Esophagus squamous epithelium (tissue), 4 donors: ENCODE data around the gene DESI1.

Source experiments
- CTCF ChIP-seq, 6 experiments: fragments of 450-650 bp in 4 of 6; fragments of 200-600 bp in 2 of 6; sonication (generic) in 2 of 6; IDR thresholded peaks; one replicate each; pipeline ENCODE4 v1.5.1; 2016 to 2019; ENCODE audit warnings: antibody characterized with exemption in 6 of 6, mild to moderate bottlenecking in 4 of 6, moderate library complexity in 4 of 6
- POLR2A ChIP-seq, 4 donors: fragments of 450-650 bp; IDR thresholded peaks; one replicate each; pipeline ENCODE4 v1.6.1; 2017; ENCODE audit warnings: antibody characterized with exemption in 4 of 4, mild to moderate bottlenecking in 4 of 4, moderate library complexity in 3 of 4

- TF ChIP-seq CTCF (IDR thresholded peaks at IDR 0.05) (no peak), POLR2A (IDR thresholded peaks at IDR 0.05) (no peak)
These were observed 29.4 kb upstream of the DESI1 start for GRCh38 chr22:41650229-41650628.
